GM12891 (cell line): ENCODE results near the gene FBXL7.

Experiments
- PAX5 ChIP-seq: IDR thresholded peaks from 2 replicates; pipeline ENCODE4 v1.6.1; 2011; ENCODE audit warnings: low read length, moderate library complexity, mild to moderate bottlenecking; ENCODE audit not compliant: insufficient read depth, severe bottlenecking
- POLR2A ChIP-seq: IDR thresholded peaks from 2 replicates; pipeline ENCODE4 v1.6.1; 2011; ENCODE audit warnings: low read depth, low read length, control low read depth
- POLR2AphosphoS5 ChIP-seq: IDR thresholded peaks from 2 replicates; pipeline ENCODE4 v1.6.1; 2011; ENCODE audit warnings: low read depth, low read length, control low read depth
- TAF1 ChIP-seq: IDR thresholded peaks from 2 replicates; pipeline ENCODE4 v1.6.1; 2011; ENCODE audit warnings: low read depth, low read length, control low read depth

DNA sequence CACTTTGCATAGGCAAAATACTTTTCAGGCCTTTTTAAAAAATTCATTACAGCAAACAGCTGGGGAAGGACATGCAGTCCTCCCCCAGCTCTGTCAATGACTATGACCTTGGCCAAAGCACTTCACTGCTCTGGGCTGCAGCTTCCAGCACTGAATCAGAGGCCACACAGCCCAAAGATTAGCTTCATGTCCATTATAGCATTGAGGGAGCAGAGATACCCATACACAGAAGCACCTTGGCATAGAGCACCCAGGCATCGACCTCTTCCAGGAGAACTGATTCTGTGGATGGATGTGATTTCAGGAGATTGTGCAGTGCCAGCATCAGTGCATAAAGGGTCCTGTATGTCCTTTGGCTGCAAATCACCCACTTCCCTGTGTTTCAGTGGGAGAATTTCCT is 437.7 kb downstream of the FBXL7 start:
- TF ChIP-seq POLR2A, result no peak
- TF ChIP-seq POLR2AphosphoS5, result no peak
- TF ChIP-seq PAX5, result no peak
- TF ChIP-seq TAF1, result no peak
